ENCODE measurements around the gene STPG2.
"Not testable (repeated sequence)": the region's sequence is repeated elsewhere in the genome, so short reads cannot be mapped to it uniquely, and the experiment has no call there.

Gene STPG2

GRCh38 chr4:97558204-97558778 lies 585.0 kb downstream of the STPG2 start:
- WGBS, result 66% methylated on average over 4 of the region's 4 CpGs
- Histone ChIP-seq H3K36me3 (ENCODE audit: insufficient read depth, low read length) (no peaks in the 10 kb centered on the region), H3K4me1 (ENCODE audit: insufficient read depth, low read length) (peaks cover 25% of the 10 kb centered on the region), H3K27me3 (ENCODE audit: insufficient read depth, low read length) (no peaks in the 10 kb centered on the region), H3K9ac (ENCODE audit: low read depth, low read length) (no peak overlapping the region), H3K4me3 (ENCODE audit: low read length) (no peak overlapping the region), H3K9me3 (ENCODE audit: insufficient read depth, low read depth, low read length) (no peaks in the 10 kb centered on the region), H3K27ac (ENCODE audit: low read depth, low read length) (peak overlapping the region; percentile 5; the same call in 1 of the 2 replicates)

- WGBS, result 97% methylated on average over 10 of the region's 10 CpGs
- not testable (repeated sequence) for H3K4me3 ChIP-seq (ENCODE audit: low read length); H3K4me1 ChIP-seq (ENCODE audit: insufficient read depth, low read length); H3K27me3 ChIP-seq (ENCODE audit: insufficient read depth, low read length); H3K36me3 ChIP-seq (ENCODE audit: insufficient read depth, low read length); H3K27ac ChIP-seq (ENCODE audit: low read depth, low read length); H3K9ac ChIP-seq (ENCODE audit: low read depth, low read length); H3K9me3 ChIP-seq (ENCODE audit: insufficient read depth, low read depth, low read length)
These were observed 592.6 kb downstream of the STPG2 start for GRCh38 chr4:97550637-97551036.

GRCh38 chr4:97548943-97549583 lies 594.2 kb downstream of the STPG2 start:
- Histone ChIP-seq H3K27ac (ENCODE audit: low read depth, low read length) (no peak overlapping the region), H3K4me1 (ENCODE audit: insufficient read depth, low read length) (peaks cover 15% of the 10 kb centered on the region), H3K27me3 (ENCODE audit: insufficient read depth, low read length) (no peaks in the 10 kb centered on the region), H3K9ac (ENCODE audit: low read depth, low read length) (no peak overlapping the region), H3K36me3 (ENCODE audit: insufficient read depth, low read length) (no peaks in the 10 kb centered on the region), H3K9me3 (ENCODE audit: insufficient read depth, low read depth, low read length) (peaks cover 2% of the 10 kb centered on the region; the same call in 1 of the 2 replicates), H3K4me3 (ENCODE audit: low read length) (no peak overlapping the region)
- 97% methylated on average over 2 of the region's 2 CpGs for WGBS

- Histone ChIP-seq H3K27ac (ENCODE audit: low read depth, low read length) (no peak overlapping the region), H3K9me3 (ENCODE audit: insufficient read depth, low read depth, low read length) (peaks cover 2% of the 10 kb centered on the region; the same call in 1 of the 2 replicates), H3K27me3 (ENCODE audit: insufficient read depth, low read length) (no peaks in the 10 kb centered on the region), H3K4me1 (ENCODE audit: insufficient read depth, low read length) (peaks cover 15% of the 10 kb centered on the region), H3K4me3 (ENCODE audit: low read length) (no peak overlapping the region), H3K36me3 (ENCODE audit: insufficient read depth, low read length) (no peaks in the 10 kb centered on the region), H3K9ac (ENCODE audit: low read depth, low read length) (no peak overlapping the region)
- 94% methylated on average over 2 of the region's 2 CpGs for WGBS
These were observed 595.1 kb downstream of the STPG2 start for GRCh38 chr4:97548186-97548585.

- H3K4me1 ChIP-seq (ENCODE audit: insufficient read depth, low read length), result no peaks in the 10 kb centered on the region
- no peak overlapping the region for H3K27ac ChIP-seq (ENCODE audit: low read depth, low read length)
- no peaks in the 10 kb centered on the region for H3K9me3 ChIP-seq (ENCODE audit: insufficient read depth, low read depth, low read length)
- no peak overlapping the region for H3K4me3 ChIP-seq (ENCODE audit: low read length)
- no peak overlapping the region for H3K9ac ChIP-seq (ENCODE audit: low read depth, low read length)
- no peaks in the 10 kb centered on the region for H3K36me3 ChIP-seq (ENCODE audit: insufficient read depth, low read length)
- H3K27me3 ChIP-seq (ENCODE audit: insufficient read depth, low read length), result no peaks in the 10 kb centered on the region
These were observed 611.9 kb downstream of the STPG2 start for GRCh38 chr4:97531351-97531750.

- no peak overlapping the region for H3K27ac ChIP-seq (ENCODE audit: low read depth, low read length)
- WGBS, result 100% methylated on average over 1 of the region's 1 CpG
- H3K9ac ChIP-seq (ENCODE audit: low read depth, low read length), result no peak overlapping the region
- no peaks in the 10 kb centered on the region for H3K4me1 ChIP-seq (ENCODE audit: insufficient read depth, low read length)
- no peaks in the 10 kb centered on the region for H3K36me3 ChIP-seq (ENCODE audit: insufficient read depth, low read length)
- no peak overlapping the region for H3K4me3 ChIP-seq (ENCODE audit: low read length)
- H3K27me3 ChIP-seq (ENCODE audit: insufficient read depth, low read length), result no peaks in the 10 kb centered on the region
- H3K9me3 ChIP-seq (ENCODE audit: insufficient read depth, low read depth, low read length), result no peaks in the 10 kb centered on the region
These were observed 612.6 kb downstream of the STPG2 start for GRCh38 chr4:97530676-97531075.

GRCh38 chr4:97525236-97525635 lies 618.0 kb downstream of the STPG2 start:
- Histone ChIP-seq H3K27ac (ENCODE audit: low read depth, low read length) (no peak overlapping the region), H3K9me3 (ENCODE audit: insufficient read depth, low read depth, low read length) (no peaks in the 10 kb centered on the region), H3K27me3 (ENCODE audit: insufficient read depth, low read length) (no peaks in the 10 kb centered on the region), H3K4me1 (ENCODE audit: insufficient read depth, low read length) (0 out of 2 replicates have a peak, but pooled peaks cover 4% of the 10 kb centered on the region), H3K36me3 (ENCODE audit: insufficient read depth, low read length) (no peaks in the 10 kb centered on the region), H3K9ac (ENCODE audit: low read depth, low read length) (no peak overlapping the region), H3K4me3 (ENCODE audit: low read length) (no peak overlapping the region)
- 89% methylated on average over 3 of the region's 3 CpGs for WGBS

- Histone ChIP-seq H3K4me3 (ENCODE audit: low read length) (no peak overlapping the region), H3K27me3 (ENCODE audit: insufficient read depth, low read length) (no peaks in the 10 kb centered on the region), H3K9me3 (ENCODE audit: insufficient read depth, low read depth, low read length) (no peaks in the 10 kb centered on the region), H3K9ac (ENCODE audit: low read depth, low read length) (no peak overlapping the region), H3K36me3 (ENCODE audit: insufficient read depth, low read length) (no peaks in the 10 kb centered on the region), H3K4me1 (ENCODE audit: insufficient read depth, low read length) (no peaks in the 10 kb centered on the region), H3K27ac (ENCODE audit: low read depth, low read length) (no peak overlapping the region)
- WGBS, result no CpG with 5 or more reads among the region's 1 CpG
These were observed 625.3 kb downstream of the STPG2 start for GRCh38 chr4:97517939-97518338.

- H3K36me3 ChIP-seq (ENCODE audit: insufficient read depth, low read length), result no peaks in the 10 kb centered on the region
- no peaks in the 10 kb centered on the region for H3K27me3 ChIP-seq (ENCODE audit: insufficient read depth, low read length)
- H3K9me3 ChIP-seq (ENCODE audit: insufficient read depth, low read depth, low read length), result no peaks in the 10 kb centered on the region
- H3K4me3 ChIP-seq (ENCODE audit: low read length), result no peak overlapping the region
- no peaks in the 10 kb centered on the region for H3K4me1 ChIP-seq (ENCODE audit: insufficient read depth, low read length)
- H3K9ac ChIP-seq (ENCODE audit: low read depth, low read length), result no peak overlapping the region
- WGBS, result 89% methylated on average over 3 of the region's 3 CpGs
- H3K27ac ChIP-seq (ENCODE audit: low read depth, low read length), result no peak overlapping the region
These were observed 629.4 kb downstream of the STPG2 start for GRCh38 chr4:97513917-97514316.

Data from HUES64 (cell line).